Lung (tissue), 12 donors: Measurements from ENCODE around the gene LIMCH1. TPM values are rescaled to one million over a fixed set of nuclear protein-coding genes. Genes with fewer than 3 reads are reported as not detected.

ENCODE experiments used
- ATAC-seq: fragments of 200-7000 bp; cut with Tn5 transposase; one replicate; pipeline ENCODE4 v1.9.1; 2020; ENCODE audit warnings: moderate number of reproducible peaks; ENCODE audit not compliant: insufficient read depth, low FRiP score
- DNase-seq, 3 donors: peaks; one replicate each; pipeline ENCODE4 v3.0.0-alpha.2; 2013 to 2017
- H3K27ac ChIP-seq, 2 donors: one replicate each; pipeline ENCODE4 v1.5.1; 2013; ENCODE audit warnings: mild to moderate bottlenecking in 2 of 2, moderate library complexity in 2 of 2, control low read depth in 1 of 2, inconsistent platforms in 1 of 2, low read depth in 1 of 2, low read length in 1 of 2
- H3K27me3 ChIP-seq, 3 donors: one replicate each; pipeline ENCODE4 v1.5.1; 2013; ENCODE audit warnings: low read length in 2 of 3; ENCODE audit not compliant: control insufficient read depth in 3 of 3, insufficient read depth in 3 of 3
- H3K36me3 ChIP-seq, 4 donors: one replicate each; pipeline ENCODE4 v1.5.1; 2013; ENCODE audit warnings: low read length in 4 of 4, mild to moderate bottlenecking in 1 of 4, moderate library complexity in 1 of 4; ENCODE audit not compliant: control insufficient read depth in 4 of 4, insufficient read depth in 4 of 4
- H3K4me1 ChIP-seq, 5 donors: one replicate each; pipeline ENCODE4 v1.5.1; 2013; ENCODE audit warnings: low read length in 5 of 5, mild to moderate bottlenecking in 2 of 5, moderate library complexity in 1 of 5; ENCODE audit not compliant: control insufficient read depth in 5 of 5, insufficient read depth in 5 of 5
- H3K4me3 ChIP-seq: one replicate; pipeline ENCODE4 v1.5.1; 2013; ENCODE audit warnings: mild to moderate bottlenecking, control low read depth, moderate library complexity
- H3K9ac ChIP-seq, 2 donors: one replicate each; pipeline ENCODE4 v1.5.1; 2013; ENCODE audit warnings: low read length in 2 of 2, control low read depth in 1 of 2; ENCODE audit not compliant: insufficient read depth in 1 of 2
- H3K9me3 ChIP-seq, 4 donors: one replicate each; pipeline ENCODE4 v1.5.1; 2013; ENCODE audit warnings: low read length in 3 of 4, mild to moderate bottlenecking in 1 of 4, moderate library complexity in 1 of 4; ENCODE audit not compliant: control insufficient read depth in 4 of 4, insufficient read depth in 3 of 4
- WGBS, 2 donors: extraction: QIAGEN DNeasy Blood & Tissue Kit; methylation state at CpG; one replicate each; pipeline ENCODE4 v1.1.7; 2013; 5-methylcytosine and 5-hydroxymethylcytosine counted together
- polyA plus RNA-seq, 2 donors: library from polyadenylated mRNA; stranded (reverse); fragments of 200-250 nt; gene quantifications; one replicate each; pipeline ENCODE4 v1.2.1, GENCODE V29; 2013
- total RNA-seq, 2 donors: library from RNA; depleted of rRNA in 1 of 2; stranded (reverse); fragments of >200 nt in 1 of 2; gene quantifications; one replicate each; pipeline ENCODE4 v1.2.1, GENCODE V29; 2014 to 2021
- TF ChIP-seq, protein P1 (sequence below): IDR thresholded peaks from 2 replicates; pipeline ENCODE4 v1.5.1; 2012; ENCODE audit warnings: mild to moderate bottlenecking; ENCODE audit errors: control extremely low read depth, extremely low read depth
- donor health status: control.
- donor health status: control.
- donor health status: Bipolar disorder and iron deficiency.
- donor health status: healthy.
- donor health status: DM: yes; HTN: yes; CAD: no.

Gene LIMCH1
- total and polyA plus RNA-seq, 4 donors, result 43.4 to 299 (median 128) TPM

DNA sequence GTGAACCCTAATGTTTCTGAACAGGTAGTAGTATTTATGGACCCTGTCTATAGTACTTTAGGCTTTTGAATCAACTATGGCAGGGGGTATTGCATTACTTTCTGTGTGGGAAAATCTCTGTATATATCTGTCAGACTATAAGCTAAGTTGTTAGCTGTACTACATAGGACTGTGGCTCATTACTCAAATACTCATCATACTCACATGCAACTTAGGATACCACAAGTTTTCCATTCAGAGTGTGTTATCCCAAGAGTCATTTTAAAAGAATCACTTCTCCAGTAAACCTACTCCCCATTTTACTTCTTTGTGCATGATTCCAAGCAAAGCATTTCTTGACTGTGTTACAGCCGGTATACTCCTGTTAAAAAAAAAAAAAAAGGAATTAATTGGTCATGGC, 115.0 kb downstream of the LIMCH1 start:
- TF ChIP-seq, protein P1, sequence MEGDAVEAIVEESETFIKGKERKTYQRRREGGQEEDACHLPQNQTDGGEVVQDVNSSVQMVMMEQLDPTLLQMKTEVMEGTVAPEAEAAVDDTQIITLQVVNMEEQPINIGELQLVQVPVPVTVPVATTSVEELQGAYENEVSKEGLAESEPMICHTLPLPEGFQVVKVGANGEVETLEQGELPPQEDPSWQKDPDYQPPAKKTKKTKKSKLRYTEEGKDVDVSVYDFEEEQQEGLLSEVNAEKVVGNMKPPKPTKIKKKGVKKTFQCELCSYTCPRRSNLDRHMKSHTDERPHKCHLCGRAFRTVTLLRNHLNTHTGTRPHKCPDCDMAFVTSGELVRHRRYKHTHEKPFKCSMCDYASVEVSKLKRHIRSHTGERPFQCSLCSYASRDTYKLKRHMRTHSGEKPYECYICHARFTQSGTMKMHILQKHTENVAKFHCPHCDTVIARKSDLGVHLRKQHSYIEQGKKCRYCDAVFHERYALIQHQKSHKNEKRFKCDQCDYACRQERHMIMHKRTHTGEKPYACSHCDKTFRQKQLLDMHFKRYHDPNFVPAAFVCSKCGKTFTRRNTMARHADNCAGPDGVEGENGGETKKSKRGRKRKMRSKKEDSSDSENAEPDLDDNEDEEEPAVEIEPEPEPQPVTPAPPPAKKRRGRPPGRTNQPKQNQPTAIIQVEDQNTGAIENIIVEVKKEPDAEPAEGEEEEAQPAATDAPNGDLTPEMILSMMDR, result no peak
- Histone ChIP-seq H3K27me3 (no peaks in the 10 kb centered on the region), H3K27ac (no peak overlapping the region), H3K4me3 (no peak overlapping the region), H3K4me1 (peaks cover 0 to 22% (median 10%) of the 10 kb centered on the region in 5 donors), H3K9me3 (peaks cover 0 to 2% (median 0%) of the 10 kb centered on the region in 4 donors), H3K9ac (no peak overlapping the region), H3K36me3 (peaks cover 7 to 44% (median 23%) of the 10 kb centered on the region in 4 donors)
- no peak for DNase-seq
- ATAC-seq, result no peak
- WGBS, 2 donors, result 88 to 93% methylated on average over 1 of the region's 1 CpG

GRCh38 chr4:41653523-41653922, 115.6 kb downstream of the LIMCH1 start:
- no peak for ATAC-seq
- Histone ChIP-seq H3K36me3 (peaks cover 6 to 42% (median 23%) of the 10 kb centered on the region in 4 donors), H3K4me3 (no peak overlapping the region), H3K27ac (no peak overlapping the region), H3K9me3 (peaks cover 0 to 2% (median 0%) of the 10 kb centered on the region in 4 donors), H3K9ac (no peak overlapping the region), H3K4me1 (peaks cover 0 to 28% (median 10%) of the 10 kb centered on the region in 5 donors), H3K27me3 (no peaks in the 10 kb centered on the region)
- TF ChIP-seq, protein P1, result no peak
- WGBS, 2 donors, result 97 to 99% methylated on average over 6 of the region's 6 CpGs
- no peak for DNase-seq

DNA sequence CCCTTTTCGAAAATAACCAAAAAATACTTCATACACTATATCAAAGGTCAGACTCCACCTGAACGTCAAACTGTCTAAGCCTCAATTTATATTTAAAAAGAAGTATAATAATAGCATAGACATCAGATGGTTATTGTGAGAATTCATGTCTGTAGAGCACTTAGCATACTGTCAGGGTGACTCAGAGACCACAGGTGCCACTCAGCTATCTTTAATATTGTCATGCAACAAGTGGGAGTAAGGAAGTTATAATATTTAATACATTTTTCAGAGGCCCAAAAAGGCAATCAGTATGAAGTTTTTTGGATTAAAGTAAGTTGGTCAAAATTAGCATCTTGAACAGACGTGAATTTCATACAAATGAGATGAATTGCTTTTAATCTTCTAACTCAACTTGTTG, 117.2 kb downstream of the LIMCH1 start:
- no peak for DNase-seq
- H3K9ac ChIP-seq, result no peak overlapping the region
- ATAC-seq, result no peak
- H3K36me3 ChIP-seq, result peaks cover 6 to 41% (median 21%) of the 10 kb centered on the region in 4 donors
- no peaks in the 10 kb centered on the region for H3K27me3 ChIP-seq
- WGBS, 2 donors, result 74 to 93% methylated on average over 3 of the region's 3 CpGs
- no peak overlapping the region for H3K4me3 ChIP-seq
- H3K4me1 ChIP-seq, result peaks cover 0 to 33% (median 10%) of the 10 kb centered on the region in 5 donors
- peak overlapping the region in 1 of 2 donors; percentile 41 for H3K27ac ChIP-seq
- TF ChIP-seq, protein P1, result no peak
- H3K9me3 ChIP-seq, result peaks cover 0 to 2% (median 0%) of the 10 kb centered on the region in 4 donors

DNA sequence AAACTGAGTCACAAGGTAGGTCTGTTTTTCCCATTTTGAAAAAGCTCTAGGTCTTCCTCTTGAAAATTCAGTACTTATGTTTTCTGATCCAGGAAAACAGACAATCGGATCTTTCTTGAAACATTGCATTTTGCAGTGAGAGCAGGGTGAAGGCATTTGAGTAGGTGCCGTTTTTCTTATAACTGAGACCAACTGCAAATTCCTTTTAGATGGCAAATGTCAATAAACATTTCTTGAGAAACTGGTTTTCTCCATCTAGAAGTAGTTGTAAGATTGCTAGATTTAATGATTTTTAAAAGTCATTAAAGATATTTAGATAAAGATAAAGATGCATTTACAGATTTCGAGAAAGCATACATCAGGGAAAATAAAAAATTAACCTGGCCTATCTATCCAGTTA, 118.1 kb downstream of the LIMCH1 start:
- Histone ChIP-seq H3K9me3 (peaks cover 0 to 2% (median 0%) of the 10 kb centered on the region in 4 donors), H3K36me3 (peaks cover 3 to 34% (median 16%) of the 10 kb centered on the region in 4 donors), H3K27me3 (no peaks in the 10 kb centered on the region), H3K9ac (no peak overlapping the region), H3K4me3 (no peak overlapping the region), H3K4me1 (peaks cover 0 to 33% (median 10%) of the 10 kb centered on the region in 5 donors), H3K27ac (peak overlapping the region in 1 of 2 donors; percentile 3)
- 63 to 78% methylated on average over 3 of the region's 3 CpGs for WGBS, 2 donors
- ATAC-seq (no peak), DNase-seq (peak in 2 of 3 donors; percentile 32 to 65)
- TF ChIP-seq, protein P1, result no peak
